Panc1 (cell line): Measurements from ENCODE around the gene COL6A2. TPM values are rescaled to one million over a fixed set of nuclear protein-coding genes. Genes with fewer than 3 reads are reported as not detected.
A peak's percentile ranks its signal among the peaks of the same experiment; 100 is the strongest.
"Not testable (repeated sequence)": the region's sequence is repeated elsewhere in the genome, so short reads cannot be mapped to it uniquely, and the experiment has no call there.

ENCODE experiments used
- ATAC-seq: fragments of 200-7000 bp; cut with Tn5 transposase; 2 replicates; pipeline ENCODE4 v1.9.1; 2020; ENCODE audit warnings: mild to moderate bottlenecking, moderate library complexity
- BruUV-seq: library from RNA; stranded (reverse); fragments of 400-500 nt; replicated peaks from 2 replicates; lab custom pipeline; 2021; lab: Mats Ljungman, UMichigan
- CTCF ChIA-PET: fragments of 300-600 bp; sonication (Branson Sonifier 250); formaldehyde crosslinking; loops from one replicate; lab custom pipeline; 2022; ENCODE audit warnings: antibody characterized with exemption; lab: Charles Lee
- POLR2A ChIA-PET: fragments of 300-600 bp; sonication (Branson Sonifier 250); formaldehyde crosslinking; loops from one replicate; lab custom pipeline; 2022; ENCODE audit warnings: antibody characterized with exemption; lab: Charles Lee
- DNase-seq: peaks from one replicate; pipeline ENCODE4 v3.0.0-alpha.2; 2010; ENCODE audit warnings: low read depth, low spot score
- H3K27ac ChIP-seq: 2 replicates; pipeline ENCODE4 v1.5.1; 2011; ENCODE audit warnings: mild to moderate bottlenecking, low read length, inconsistent platforms
- H3K27me3 ChIP-seq: fragments of 200-500 bp; sonication (Bioruptor generic); 2 replicates; pipeline ENCODE4 v1.6.0; 2014; ENCODE audit warnings: low read length, inconsistent platforms; ENCODE audit not compliant: control insufficient read depth, insufficient read depth
- H3K36me3 ChIP-seq: fragments of 200-500 bp; sonication (Bioruptor generic); 2 replicates; pipeline ENCODE4 v1.5.1; 2014; ENCODE audit warnings: inconsistent platforms, mild to moderate bottlenecking, low read length, moderate library complexity; ENCODE audit not compliant: control insufficient read depth, insufficient read depth
- H3K4me1 ChIP-seq: 2 replicates; pipeline ENCODE4 v1.5.1; 2011; ENCODE audit warnings: inconsistent platforms, mild to moderate bottlenecking, low read length, moderate library complexity; ENCODE audit not compliant: control insufficient read depth, insufficient read depth
- H3K4me3 ChIP-seq, 2 experiments: 2 replicates each; pipeline ENCODE4 v1.5.1; 2011 to 2012; ENCODE audit warnings: low read depth in 2 of 2, low read length in 2 of 2, mild to moderate bottlenecking in 2 of 2, inconsistent platforms in 1 of 2, moderate library complexity in 1 of 2
- H3K9me3 ChIP-seq: fragments of 200-500 bp; sonication (Bioruptor generic); 2 replicates; pipeline ENCODE4 v1.5.1; 2014; ENCODE audit warnings: low read depth, mild to moderate bottlenecking, inconsistent platforms, low read length, moderate library complexity; ENCODE audit not compliant: control insufficient read depth, insufficient read depth
- POLR2AphosphoS5 ChIP-seq: IDR thresholded peaks from 2 replicates; pipeline ENCODE4 v1.6.1; 2012; ENCODE audit warnings: mild to moderate bottlenecking, low read depth, low read length, moderate library complexity
- REST ChIP-seq, 2 experiments: IDR thresholded peaks; 2 replicates each; pipeline ENCODE4 v1.6.1; 2011 to 2012; ENCODE audit warnings: low read depth in 2 of 2, control low read depth in 1 of 2, low read length in 1 of 2, mild to moderate bottlenecking in 1 of 2, moderate library complexity in 1 of 2; ENCODE audit not compliant: insufficient read depth in 1 of 2
- SIN3A ChIP-seq: IDR thresholded peaks from 2 replicates; pipeline ENCODE4 v1.6.1; 2012; ENCODE audit warnings: low read depth, mild to moderate bottlenecking, low read length, moderate library complexity, borderline replicate concordance; ENCODE audit not compliant: insufficient read depth
- TCF7L2 ChIP-seq: IDR thresholded peaks from 2 replicates; pipeline ENCODE4 v1.6.1; 2011; ENCODE audit warnings: mild to moderate bottlenecking, low read depth, low read length, inconsistent platforms
- in situ Hi-C: cut with HindIII; loops from 2 replicates; pipeline ENCODE4 v1.10.0; 2016; ENCODE audit warnings: low sequenced_read_pairs, low pct_unique_long_range_greater_than_20kb
- intact Hi-C: fragments of 100-400 bp; cut with micrococcal nuclease; formaldehyde crosslinking; loops from one replicate; pipeline ENCODE4 v1.10.0; 2022; ENCODE audit not compliant: unreplicated experiment
- total RNA-seq: library from RNA; stranded (reverse); gene quantifications from one replicate; pipeline ENCODE4 v1.2.1, GENCODE V29; 2021; ENCODE audit not compliant: unreplicated experiment
- TF ChIP-seq, protein P1 (sequence below): fragments of 450-650 bp; IDR thresholded peaks from 2 replicates; pipeline ENCODE4 v1.5.1; 2017; ENCODE audit warnings: mild to moderate bottlenecking

COL6A2 gene
- total RNA-seq, 1 experiment from 2014 or later = 29.9 TPM

DNA sequence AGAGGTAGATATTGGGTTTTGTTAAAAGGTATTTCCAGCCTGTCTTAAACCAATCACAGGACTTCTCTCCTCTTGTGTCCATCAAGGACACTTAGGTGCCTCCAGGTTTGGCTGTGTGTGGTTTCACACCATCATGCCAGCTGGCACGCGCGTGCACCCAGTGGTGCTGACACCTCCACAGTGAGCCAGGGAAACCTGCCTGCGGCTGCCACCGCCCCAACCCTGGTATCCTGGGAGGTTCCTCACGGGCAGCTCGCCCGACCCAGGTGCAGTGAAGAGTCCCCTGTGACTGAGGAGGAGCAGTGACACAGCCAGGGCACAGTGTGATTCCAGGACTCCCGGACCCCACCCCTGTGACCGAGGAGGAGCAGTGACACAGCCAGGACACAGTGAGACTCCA is 13.2 kb upstream of the COL6A2 start:
- Histone ChIP-seq H3K36me3 (no peaks in the 10 kb centered on the region), H3K27ac (no peak overlapping the region), H3K9me3 (no peaks in the 10 kb centered on the region; the same call in 1 of the 2 replicates), H3K4me1 (no peaks in the 10 kb centered on the region), H3K27me3 (no peaks in the 10 kb centered on the region), H3K4me3 (no peak overlapping the region)
- intact Hi-C loops (no loop called here), in situ Hi-C loops (no loop called here)
- TF ChIP-seq REST (IDR thresholded peaks at IDR 0.05; ENCODE audit: insufficient read depth in 1 of 2, low read depth in 2 of 2, low read length in 1 of 2) (no peak), SIN3A (no peak), POLR2AphosphoS5 (no peak), TCF7L2 (no peak)
- TF ChIP-seq, protein P1, sequence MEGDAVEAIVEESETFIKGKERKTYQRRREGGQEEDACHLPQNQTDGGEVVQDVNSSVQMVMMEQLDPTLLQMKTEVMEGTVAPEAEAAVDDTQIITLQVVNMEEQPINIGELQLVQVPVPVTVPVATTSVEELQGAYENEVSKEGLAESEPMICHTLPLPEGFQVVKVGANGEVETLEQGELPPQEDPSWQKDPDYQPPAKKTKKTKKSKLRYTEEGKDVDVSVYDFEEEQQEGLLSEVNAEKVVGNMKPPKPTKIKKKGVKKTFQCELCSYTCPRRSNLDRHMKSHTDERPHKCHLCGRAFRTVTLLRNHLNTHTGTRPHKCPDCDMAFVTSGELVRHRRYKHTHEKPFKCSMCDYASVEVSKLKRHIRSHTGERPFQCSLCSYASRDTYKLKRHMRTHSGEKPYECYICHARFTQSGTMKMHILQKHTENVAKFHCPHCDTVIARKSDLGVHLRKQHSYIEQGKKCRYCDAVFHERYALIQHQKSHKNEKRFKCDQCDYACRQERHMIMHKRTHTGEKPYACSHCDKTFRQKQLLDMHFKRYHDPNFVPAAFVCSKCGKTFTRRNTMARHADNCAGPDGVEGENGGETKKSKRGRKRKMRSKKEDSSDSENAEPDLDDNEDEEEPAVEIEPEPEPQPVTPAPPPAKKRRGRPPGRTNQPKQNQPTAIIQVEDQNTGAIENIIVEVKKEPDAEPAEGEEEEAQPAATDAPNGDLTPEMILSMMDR = no peak
- no peak for DNase-seq
- CTCF ChIA-PET = no interaction called here
- POLR2A ChIA-PET = no interaction called here
- BruUV-seq = no TSS peak
- peak; percentile 43; the same call in 1 of the 2 replicates for ATAC-seq

DNA sequence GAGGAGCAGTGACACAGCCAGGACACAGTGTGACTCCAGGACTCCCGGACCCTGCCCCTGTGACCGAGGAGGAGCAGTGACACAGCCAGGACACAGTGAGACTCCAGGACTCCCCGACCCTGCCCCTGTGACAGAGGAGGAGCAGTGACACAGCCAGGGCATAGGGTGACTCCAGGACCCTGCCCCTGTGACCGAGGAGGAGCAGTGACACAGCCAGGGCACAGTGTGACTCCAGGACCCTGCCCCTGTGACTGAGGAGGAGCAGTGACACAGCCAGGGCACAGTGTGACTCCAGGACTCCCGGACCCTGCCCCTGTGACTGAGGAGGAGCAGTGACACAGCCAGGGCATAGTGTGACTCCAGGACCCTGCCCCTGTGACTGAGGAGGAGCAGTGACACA is 12.7 kb upstream of the COL6A2 start:
- H3K27me3 ChIP-seq, H3K4me3 ChIP-seq, H3K36me3 ChIP-seq, in situ Hi-C loops, DNase-seq, BruUV-seq, ATAC-seq, POLR2A ChIA-PET, H3K9me3 ChIP-seq, CTCF ChIA-PET, intact Hi-C loops, H3K4me1 ChIP-seq, H3K27ac ChIP-seq: not testable (repeated sequence)

DNA sequence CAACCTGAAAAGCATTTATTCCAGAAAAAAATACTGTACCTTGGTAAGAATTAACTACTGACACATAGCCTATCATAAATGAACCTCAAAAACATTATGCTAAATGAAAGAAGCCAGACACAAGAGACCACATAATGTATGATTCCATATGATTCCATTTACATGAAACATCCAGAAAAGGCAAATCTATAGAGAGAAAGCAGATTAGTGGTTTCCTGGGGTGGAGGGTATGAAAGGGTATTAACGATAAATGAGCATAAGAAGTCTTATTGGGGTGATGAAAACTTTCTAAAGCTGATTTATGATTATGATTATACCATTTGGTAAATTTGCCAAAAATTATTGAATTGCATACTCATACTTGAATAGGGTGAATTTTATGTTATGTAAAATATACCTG is 10.3 kb upstream of the COL6A2 start:
- no peak for TF ChIP-seq REST (IDR thresholded peaks at IDR 0.05; ENCODE audit: insufficient read depth in 1 of 2, low read depth in 2 of 2, low read length in 1 of 2)
- TF ChIP-seq TCF7L2 = no peak
- TF ChIP-seq, protein P1 = no peak
- TF ChIP-seq POLR2AphosphoS5 = no peak
- TF ChIP-seq SIN3A = no peak
- POLR2A ChIA-PET = interaction anchor here (0.5 kb wide), 1 partner anchor 244 kb away, joined by 6 read pairs; no protein-coding TSS in a partner anchor

More for the DNA sequence above, 10.3 kb upstream of the COL6A2 start:
- no peak overlapping the region for H3K27ac ChIP-seq
- in situ Hi-C loops = no loop called here
- H3K36me3 ChIP-seq = no peaks in the 10 kb centered on the region
- no peak for ATAC-seq
- intact Hi-C loops = no loop called here
- H3K4me1 ChIP-seq = no peaks in the 10 kb centered on the region
- DNase-seq = no peak
- BruUV-seq = no TSS peak
- H3K27me3 ChIP-seq = no peaks in the 10 kb centered on the region
- H3K9me3 ChIP-seq = no peaks in the 10 kb centered on the region; the same call in 1 of the 2 replicates
- CTCF ChIA-PET = no interaction called here
- H3K4me3 ChIP-seq = no peak overlapping the region
